CD14-positive monocyte (primary cell): Measurements from ENCODE around the gene SP9. TPM values are rescaled to one million over a fixed set of nuclear protein-coding genes. Genes with fewer than 3 reads are reported as not detected.
A peak's percentile ranks its signal among the peaks of the same experiment; 100 is the strongest.

Experiments used
- DNase-seq, 3 donors: peaks; one replicate each; pipeline ENCODE4 v3.0.0-alpha.2; 2011 to 2022
- H2AFZ ChIP-seq: 2 replicates; pipeline ENCODE4 v1.6.0; 2012; ENCODE audit warnings: mild to moderate bottlenecking, low read depth, low read length, inconsistent platforms; ENCODE audit not compliant: insufficient read depth, poor library complexity, severe bottlenecking
- H3K27ac ChIP-seq, 2 donors: 1 replicate in 1 of 2; 2 replicates in 1 of 2; pipeline ENCODE4 v1.5.1; 2012 to 2013; ENCODE audit warnings: low read length in 2 of 2, control low read depth in 1 of 2, inconsistent platforms in 1 of 2, low read depth in 1 of 2, mild to moderate bottlenecking in 1 of 2
- H3K27me3 ChIP-seq, 2 donors: one replicate each; pipeline versions ENCODE4 v1.6.0 to v1.6.1; 2011 to 2013; ENCODE audit warnings: low read length in 2 of 2; ENCODE audit not compliant: control insufficient read depth in 2 of 2, insufficient read depth in 2 of 2
- H3K36me3 ChIP-seq, 2 donors: replicated peaks in 1 of 2; 1 replicate in 1 of 2; 2 replicates in 1 of 2; pipeline versions ENCODE4 v1.5.1 to v1.6.1; 2012 to 2013; ENCODE audit warnings: low read length in 2 of 2, control low read depth in 1 of 2, inconsistent platforms in 1 of 2, mild to moderate bottlenecking in 1 of 2; ENCODE audit not compliant: insufficient read depth in 2 of 2, control insufficient read depth in 1 of 2
- H3K4me1 ChIP-seq, 2 donors: 1 replicate in 1 of 2; 2 replicates in 1 of 2; pipeline versions ENCODE4 v1.5.1 to v1.6.1; 2012 to 2013; ENCODE audit warnings: low read length in 2 of 2, control low read depth in 1 of 2, inconsistent platforms in 1 of 2, mild to moderate bottlenecking in 1 of 2, moderate library complexity in 1 of 2; ENCODE audit not compliant: insufficient read depth in 2 of 2, control insufficient read depth in 1 of 2
- H3K4me2 ChIP-seq: replicated peaks from 2 replicates; pipeline ENCODE3; 2012; ENCODE audit warnings: low read length, moderate library complexity, mild to moderate bottlenecking; ENCODE audit not compliant: poor library complexity, severe bottlenecking; ENCODE audit errors: extremely low read depth
- H3K4me3 ChIP-seq, 3 experiments: fragments of 200-600 bp in 1 of 3; sonication (generic) in 1 of 3; replicated peaks in 1 of 3; 1 replicate in 2 of 3; 2 replicates in 1 of 3; pipeline ENCODE4 v1.5.1; 2011 to 2013; ENCODE audit warnings: low read length in 3 of 3, mild to moderate bottlenecking in 3 of 3, control low read depth in 2 of 3, low read depth in 2 of 3, inconsistent platforms in 1 of 3, moderate library complexity in 1 of 3
- H3K79me2 ChIP-seq: 2 replicates; pipeline ENCODE4 v1.6.0; 2012; ENCODE audit warnings: mild to moderate bottlenecking, control low read depth, inconsistent platforms, low read length, moderate library complexity; ENCODE audit not compliant: insufficient read depth
- H3K9ac ChIP-seq: 2 replicates; pipeline ENCODE4 v1.6.0; 2017; ENCODE audit warnings: low read length, mild to moderate bottlenecking; ENCODE audit not compliant: insufficient read depth, poor library complexity, severe bottlenecking
- H3K9me3 ChIP-seq, 2 donors: replicated peaks in 1 of 2; 1 replicate in 1 of 2; 2 replicates in 1 of 2; pipeline versions ENCODE4 v1.5.1 to v1.6.1; 2012 to 2013; ENCODE audit warnings: low read length in 2 of 2, control low read depth in 1 of 2; ENCODE audit not compliant: control insufficient read depth in 1 of 2, insufficient read depth in 1 of 2
- H4K20me1 ChIP-seq: 2 replicates; pipeline ENCODE4 v1.6.0; 2012; ENCODE audit warnings: mild to moderate bottlenecking, low read length, control low read depth, moderate library complexity; ENCODE audit not compliant: insufficient read depth
- H3K27ac Mint-ChIP-seq, 7 donors: one replicate each; pipeline ENCODE4 v1.8.0; 2020; ENCODE audit warnings: mild to moderate bottlenecking in 7 of 7, mixed read lengths in 7 of 7, moderate library complexity in 6 of 7, inconsistent platforms in 2 of 7
- H3K27me3 Mint-ChIP-seq, 3 donors: one replicate each; pipeline ENCODE4 v1.8.0; 2021 to 2022; ENCODE audit warnings: low read depth in 3 of 3, mild to moderate bottlenecking in 3 of 3, mixed read lengths in 3 of 3, moderate library complexity in 3 of 3, inconsistent platforms in 1 of 3
- H3K36me3 Mint-ChIP-seq, 2 donors: one replicate each; pipeline ENCODE4 v1.8.0; 2020; ENCODE audit warnings: mixed read lengths in 2 of 2, inconsistent platforms in 1 of 2, mild to moderate bottlenecking in 1 of 2
- H3K4me1 Mint-ChIP-seq: one replicate; pipeline ENCODE4 v1.8.0; 2020; ENCODE audit warnings: mild to moderate bottlenecking, mixed read lengths
- H3K4me3 Mint-ChIP-seq, 2 donors: one replicate each; pipeline ENCODE4 v1.8.0; 2020; ENCODE audit warnings: mild to moderate bottlenecking in 2 of 2, mixed read lengths in 2 of 2, moderate library complexity in 1 of 2
- H3K9me3 Mint-ChIP-seq, 7 donors: one replicate each; pipeline ENCODE4 v1.8.0; 2020 to 2022; ENCODE audit warnings: mixed read lengths in 7 of 7, mild to moderate bottlenecking in 6 of 7, moderate library complexity in 6 of 7, inconsistent platforms in 2 of 7
- WGBS: methylation state at CpG from one replicate; pipeline ENCODE4 v1.1.5; 2013; ENCODE audit warnings: missing lambda C conversion rate; ENCODE audit not compliant: insufficient coverage; 5-methylcytosine and 5-hydroxymethylcytosine counted together
- intact Hi-C, 2 donors: fragments of 100-400 bp; cut with micrococcal nuclease; formaldehyde crosslinking; loops; one replicate each; pipeline versions ENCODE4 v1.15.0 to v1.15.1; 2023
- polyA plus RNA-seq, 3 donors: library from polyadenylated mRNA; depleted of rRNA in 1 of 3; unstranded in 2 of 3; stranded (reverse) in 1 of 3; fragments of 300-500 nt in 2 of 3; fragments of >200 nt in 1 of 3; fragmentation: Illumina TruSeq in 2 of 3; gene quantifications; 1 replicate in 2 of 3; 2 replicates in 1 of 3; pipeline ENCODE4 v1.2.3, GENCODE V29; 2012 to 2021
- TF ChIP-seq, protein P1 (sequence below): fragments of 200-600 bp; IDR thresholded peaks from one replicate; pipeline ENCODE4 v1.8.0; 2022; ENCODE audit warnings: antibody characterized with exemption, mild to moderate bottlenecking

The SP9 gene
- polyA plus RNA-seq, 3 donors, result not detected

DNA sequence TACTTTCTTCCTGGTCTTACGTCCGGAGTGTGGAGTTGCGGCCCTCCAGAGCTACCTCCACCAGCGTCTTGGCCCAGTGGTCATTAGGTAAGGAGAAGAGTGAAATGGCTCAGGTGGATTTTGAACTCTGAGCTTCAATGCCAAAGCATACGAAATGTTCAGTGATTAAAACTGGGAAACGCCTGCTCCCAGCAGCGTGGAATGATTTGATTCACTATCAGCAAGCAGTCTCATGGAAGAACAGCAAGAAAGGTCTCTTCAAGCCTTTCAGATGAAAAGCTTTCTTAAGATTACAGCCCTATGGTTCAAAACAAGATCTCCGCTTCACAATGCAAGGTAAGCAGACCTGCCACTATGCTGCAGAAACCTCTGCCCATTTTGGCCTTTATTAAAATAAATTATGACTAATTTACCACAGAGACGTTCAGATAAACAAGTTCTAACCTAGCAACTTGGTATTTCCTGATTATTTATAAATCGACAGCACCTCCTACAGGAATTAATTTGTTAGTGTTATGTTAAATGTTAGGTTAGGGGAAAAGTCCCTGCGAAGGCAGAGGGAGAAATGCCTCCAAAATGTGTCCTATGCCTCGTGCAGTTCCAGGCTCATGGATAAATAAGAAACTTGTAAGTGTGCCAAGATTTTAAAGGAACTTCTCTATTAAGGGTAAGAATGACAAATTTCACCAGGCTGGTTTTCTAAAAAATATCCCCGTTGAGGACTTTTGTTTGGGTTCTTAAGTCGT lies 10.1 kb downstream of the SP9 start:
- no peak overlapping the region for H3K4me3 ChIP-seq
- no peak overlapping the region for H3K9ac ChIP-seq
- H3K36me3 ChIP-seq, result peaks cover 19 to 29% of the 10 kb centered on the region in 2 donors
- H3K4me1 Mint-ChIP-seq, result peaks cover 38% of the 10 kb centered on the region
- no peaks in the 10 kb centered on the region for H3K79me2 ChIP-seq
- peaks cover 60 to 68% (median 63%) of the 10 kb centered on the region in 3 donors for H3K27me3 Mint-ChIP-seq
- intact Hi-C loops, result loop anchor here (5.0 to 10.0 kb wide), 2 partner anchors 188 to 460 kb away; no protein-coding TSS in a partner anchor
- peaks cover 34 to 40% of the 10 kb centered on the region in 2 donors for H3K4me1 ChIP-seq
- TF ChIP-seq, protein P1, sequence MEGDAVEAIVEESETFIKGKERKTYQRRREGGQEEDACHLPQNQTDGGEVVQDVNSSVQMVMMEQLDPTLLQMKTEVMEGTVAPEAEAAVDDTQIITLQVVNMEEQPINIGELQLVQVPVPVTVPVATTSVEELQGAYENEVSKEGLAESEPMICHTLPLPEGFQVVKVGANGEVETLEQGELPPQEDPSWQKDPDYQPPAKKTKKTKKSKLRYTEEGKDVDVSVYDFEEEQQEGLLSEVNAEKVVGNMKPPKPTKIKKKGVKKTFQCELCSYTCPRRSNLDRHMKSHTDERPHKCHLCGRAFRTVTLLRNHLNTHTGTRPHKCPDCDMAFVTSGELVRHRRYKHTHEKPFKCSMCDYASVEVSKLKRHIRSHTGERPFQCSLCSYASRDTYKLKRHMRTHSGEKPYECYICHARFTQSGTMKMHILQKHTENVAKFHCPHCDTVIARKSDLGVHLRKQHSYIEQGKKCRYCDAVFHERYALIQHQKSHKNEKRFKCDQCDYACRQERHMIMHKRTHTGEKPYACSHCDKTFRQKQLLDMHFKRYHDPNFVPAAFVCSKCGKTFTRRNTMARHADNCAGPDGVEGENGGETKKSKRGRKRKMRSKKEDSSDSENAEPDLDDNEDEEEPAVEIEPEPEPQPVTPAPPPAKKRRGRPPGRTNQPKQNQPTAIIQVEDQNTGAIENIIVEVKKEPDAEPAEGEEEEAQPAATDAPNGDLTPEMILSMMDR, result peak; percentile 73
- DNase-seq, result peak in 2 of 3 donors; percentile 47 to 55
- peaks cover 0 to 28% of the 10 kb centered on the region in 2 donors for H3K9me3 ChIP-seq
- H2AFZ ChIP-seq, result no peak overlapping the region
- peak overlapping the region in 1 of 2 donors; percentile 76 for H3K4me3 Mint-ChIP-seq
- H3K27me3 ChIP-seq, result peaks cover 58 to 65% of the 10 kb centered on the region in 2 donors
- H3K36me3 Mint-ChIP-seq, result peaks cover 30 to 38% of the 10 kb centered on the region in 2 donors
- peaks cover 4% of the 10 kb centered on the region for H4K20me1 ChIP-seq
- H3K9me3 Mint-ChIP-seq, result peaks cover 0 to 27% (median 7%) of the 10 kb centered on the region in 7 donors
- H3K27ac ChIP-seq, result no peak overlapping the region
- H3K4me2 ChIP-seq, result no peak overlapping the region
- H3K27ac Mint-ChIP-seq, result no peak overlapping the region
- WGBS, result 20% methylated on average over 9 of the region's 14 CpGs

DNA sequence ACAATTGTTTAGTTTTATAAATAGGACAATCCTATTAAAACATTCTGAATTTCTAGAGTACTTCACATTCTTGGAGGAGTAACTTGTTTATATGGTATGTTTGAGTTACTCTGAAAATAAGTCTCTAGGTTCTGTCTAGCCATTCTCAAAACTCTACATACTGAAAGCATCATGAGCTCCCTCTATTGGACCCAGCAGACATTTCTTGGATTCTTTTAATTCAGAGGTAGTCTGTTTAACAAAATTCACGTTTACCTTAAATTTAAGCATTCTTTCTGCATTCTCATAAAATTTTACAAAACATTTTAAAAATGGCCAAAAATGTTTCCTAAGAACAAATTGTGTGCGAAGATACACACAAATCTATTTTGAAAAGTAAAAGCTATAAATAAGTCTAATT lies 15.3 kb downstream of the SP9 start:
- peaks cover 47 to 53% of the 10 kb centered on the region in 2 donors for H3K36me3 Mint-ChIP-seq
- peaks cover 2% of the 10 kb centered on the region for H3K4me1 Mint-ChIP-seq
- WGBS, result no CpG with 5 or more reads among the region's 2 CpGs
- H3K4me3 Mint-ChIP-seq, result no peak overlapping the region
- no peak for DNase-seq
- Histone ChIP-seq H4K20me1 (peaks cover 21% of the 10 kb centered on the region), H3K9ac (no peak overlapping the region), H3K36me3 (peaks cover 36 to 61% of the 10 kb centered on the region in 2 donors), H2AFZ (no peak overlapping the region), H3K4me1 (no peaks in the 10 kb centered on the region), H3K4me3 (no peak overlapping the region), H3K79me2 (no peaks in the 10 kb centered on the region), H3K9me3 (no peaks in the 10 kb centered on the region), H3K4me2 (no peak overlapping the region), H3K27me3 (peaks cover 9 to 14% of the 10 kb centered on the region in 2 donors), H3K27ac (no peak overlapping the region)
- peaks cover 0 to 2% (median 0%) of the 10 kb centered on the region in 7 donors for H3K9me3 Mint-ChIP-seq
- H3K27ac Mint-ChIP-seq, result no peak overlapping the region
- peaks cover 12 to 16% (median 14%) of the 10 kb centered on the region in 3 donors for H3K27me3 Mint-ChIP-seq
- TF ChIP-seq, protein P1, result no peak
- intact Hi-C loops, result no loop called here
